Measurements from ENCODE around the gene SECISBP2.

SECISBP2 gene

DNA sequence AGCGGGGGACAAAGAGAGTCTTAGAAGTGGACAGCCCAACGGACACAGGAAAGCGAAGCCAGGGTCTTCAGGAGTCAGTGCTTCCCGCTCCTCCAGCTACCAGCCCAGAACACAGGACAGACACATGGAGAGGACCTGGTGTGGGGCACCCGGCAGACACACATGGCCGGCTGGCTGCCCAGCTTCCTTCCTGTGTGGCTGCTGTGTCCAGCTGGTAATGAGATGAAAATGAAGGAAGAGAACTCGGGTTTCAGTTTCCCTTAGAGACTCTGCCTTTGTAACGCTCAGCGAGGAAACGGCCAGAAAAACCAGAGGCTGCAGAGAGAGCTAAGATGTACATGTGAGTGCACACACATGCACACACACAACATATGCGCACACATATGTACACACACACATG is 87.5 kb downstream of the SECISBP2 start:
- no peak for DNase-seq (ENCODE audit: low read depth, low spot score)
- H3K4me3 ChIP-seq (ENCODE audit: low read depth, low read length) = no peak overlapping the region

GRCh38 chr9:89407070-89407469 is 88.8 kb downstream of the SECISBP2 start:
- TF ChIP-seq, protein P1, sequence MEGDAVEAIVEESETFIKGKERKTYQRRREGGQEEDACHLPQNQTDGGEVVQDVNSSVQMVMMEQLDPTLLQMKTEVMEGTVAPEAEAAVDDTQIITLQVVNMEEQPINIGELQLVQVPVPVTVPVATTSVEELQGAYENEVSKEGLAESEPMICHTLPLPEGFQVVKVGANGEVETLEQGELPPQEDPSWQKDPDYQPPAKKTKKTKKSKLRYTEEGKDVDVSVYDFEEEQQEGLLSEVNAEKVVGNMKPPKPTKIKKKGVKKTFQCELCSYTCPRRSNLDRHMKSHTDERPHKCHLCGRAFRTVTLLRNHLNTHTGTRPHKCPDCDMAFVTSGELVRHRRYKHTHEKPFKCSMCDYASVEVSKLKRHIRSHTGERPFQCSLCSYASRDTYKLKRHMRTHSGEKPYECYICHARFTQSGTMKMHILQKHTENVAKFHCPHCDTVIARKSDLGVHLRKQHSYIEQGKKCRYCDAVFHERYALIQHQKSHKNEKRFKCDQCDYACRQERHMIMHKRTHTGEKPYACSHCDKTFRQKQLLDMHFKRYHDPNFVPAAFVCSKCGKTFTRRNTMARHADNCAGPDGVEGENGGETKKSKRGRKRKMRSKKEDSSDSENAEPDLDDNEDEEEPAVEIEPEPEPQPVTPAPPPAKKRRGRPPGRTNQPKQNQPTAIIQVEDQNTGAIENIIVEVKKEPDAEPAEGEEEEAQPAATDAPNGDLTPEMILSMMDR (IDR thresholded peaks at IDR 0.05; ENCODE audit: low read depth, low read length) = no peak
- no peak overlapping the region for H3K4me3 ChIP-seq (ENCODE audit: low read depth, low read length)
- in situ Hi-C loops (cut with HindIII; ENCODE audit: low sequenced_read_pairs) = no loop called here

More for the DNA sequence above, 87.5 kb downstream of the SECISBP2 start:
- TF ChIP-seq, protein P1 (IDR thresholded peaks at IDR 0.05; ENCODE audit: low read depth, low read length) = no peak
- in situ Hi-C loops (cut with HindIII; ENCODE audit: low sequenced_read_pairs) = no loop called here

GRCh38 chr9:89408628-89409101 is 90.4 kb downstream of the SECISBP2 start:
- in situ Hi-C loops (cut with HindIII; ENCODE audit: low sequenced_read_pairs) = no loop called here

More at GRCh38 chr9:89407070-89407469, 88.8 kb downstream of the SECISBP2 start:
- DNase-seq (ENCODE audit: low read depth, low spot score) = no peak

More at GRCh38 chr9:89408628-89409101, 90.4 kb downstream of the SECISBP2 start:
- H3K4me3 ChIP-seq (ENCODE audit: low read depth, low read length) = no peak overlapping the region
- no peak for DNase-seq (ENCODE audit: low read depth, low spot score)
- TF ChIP-seq, protein P1 (IDR thresholded peaks at IDR 0.05; ENCODE audit: low read depth, low read length) = no peak
